ENCODE measurements around the gene ITGAD.

DNA sequence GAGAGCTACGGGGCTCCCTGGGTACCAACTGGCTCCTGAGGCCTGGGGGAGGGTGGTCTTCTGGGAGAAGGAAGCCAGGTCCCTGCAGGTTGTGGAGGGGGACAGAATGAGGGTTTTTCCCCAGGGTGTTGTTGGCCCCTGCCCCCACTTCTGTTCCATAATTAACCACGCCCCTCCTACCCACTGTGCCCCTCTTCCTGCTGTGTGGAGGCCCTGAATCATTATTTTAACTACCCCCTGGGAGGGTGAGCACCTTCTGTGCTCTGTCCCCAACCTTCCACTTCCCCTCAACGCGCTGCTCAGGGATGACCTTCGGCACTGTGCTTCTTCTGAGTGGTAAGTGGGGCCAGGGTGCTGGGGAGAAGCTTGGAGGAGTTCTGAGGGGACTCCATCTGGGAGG, at the start of gene ITGAD:
- TF ChIP-seq, protein P1, sequence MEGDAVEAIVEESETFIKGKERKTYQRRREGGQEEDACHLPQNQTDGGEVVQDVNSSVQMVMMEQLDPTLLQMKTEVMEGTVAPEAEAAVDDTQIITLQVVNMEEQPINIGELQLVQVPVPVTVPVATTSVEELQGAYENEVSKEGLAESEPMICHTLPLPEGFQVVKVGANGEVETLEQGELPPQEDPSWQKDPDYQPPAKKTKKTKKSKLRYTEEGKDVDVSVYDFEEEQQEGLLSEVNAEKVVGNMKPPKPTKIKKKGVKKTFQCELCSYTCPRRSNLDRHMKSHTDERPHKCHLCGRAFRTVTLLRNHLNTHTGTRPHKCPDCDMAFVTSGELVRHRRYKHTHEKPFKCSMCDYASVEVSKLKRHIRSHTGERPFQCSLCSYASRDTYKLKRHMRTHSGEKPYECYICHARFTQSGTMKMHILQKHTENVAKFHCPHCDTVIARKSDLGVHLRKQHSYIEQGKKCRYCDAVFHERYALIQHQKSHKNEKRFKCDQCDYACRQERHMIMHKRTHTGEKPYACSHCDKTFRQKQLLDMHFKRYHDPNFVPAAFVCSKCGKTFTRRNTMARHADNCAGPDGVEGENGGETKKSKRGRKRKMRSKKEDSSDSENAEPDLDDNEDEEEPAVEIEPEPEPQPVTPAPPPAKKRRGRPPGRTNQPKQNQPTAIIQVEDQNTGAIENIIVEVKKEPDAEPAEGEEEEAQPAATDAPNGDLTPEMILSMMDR (IDR thresholded peaks at IDR 0.05; ENCODE audit: extremely low read depth in 1 of 2, insufficient read depth in 1 of 2, low read depth in 1 of 2, low read length in 2 of 2), result no peak
- TF ChIP-seq POLR2A (IDR thresholded peaks at IDR 0.05; ENCODE audit: low read depth, low read length), result no peak
- TF ChIP-seq FOS (IDR thresholded peaks at IDR 0.05; ENCODE audit: borderline replicate concordance, insufficient read depth, low read length), result no peak
- no peak for TF ChIP-seq JUN (IDR thresholded peaks at IDR 0.05; ENCODE audit: borderline replicate concordance, insufficient read depth, insufficient read length, low read depth)
- no peak for TF ChIP-seq POLR2AphosphoS5 (IDR thresholded peaks at IDR 0.05; ENCODE audit: insufficient read depth, low read depth, low read length)
- no peak for TF ChIP-seq EZH2 (IDR thresholded peaks at IDR 0.05; ENCODE audit: borderline replicate concordance, low read depth, low read length, severe bottlenecking)
- TF ChIP-seq, protein P2, sequence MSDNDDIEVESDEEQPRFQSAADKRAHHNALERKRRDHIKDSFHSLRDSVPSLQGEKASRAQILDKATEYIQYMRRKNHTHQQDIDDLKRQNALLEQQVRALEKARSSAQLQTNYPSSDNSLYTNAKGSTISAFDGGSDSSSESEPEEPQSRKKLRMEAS (IDR thresholded peaks at IDR 0.05; ENCODE audit: insufficient read depth, insufficient read length), result no peak

Measured in endothelial cell of umbilical vein (primary cell).